HepG2 (cell line): Measurements from ENCODE around the gene RAB22A. TPM values are rescaled to one million over a fixed set of nuclear protein-coding genes. Genes with fewer than 3 reads are reported as not detected.

Experiments
- ATAC-seq: fragments of 200-7000 bp; cut with Tn5 transposase; 3 replicates; pipeline ENCODE4 v1.9.1; 2020; ENCODE audit warnings: mild to moderate bottlenecking, moderate library complexity
- BruUV-seq: library from RNA; stranded (reverse); fragments of 400-500 nt; replicated peaks from 2 replicates; lab custom pipeline; 2021; lab: Mats Ljungman, UMichigan
- CTCF ChIA-PET: fragments of 300-600 bp; formaldehyde crosslinking; extraction: SDS; loops from one replicate; lab custom pipeline; 2021; ENCODE audit warnings: low total read pairs, inconsistent platforms, low intra/inter-chr PET ratio; lab: Yijun Ruan, JAX
- POLR2A ChIA-PET: fragments of 350-600 bp; sonication (Branson Sonifier 250); formaldehyde crosslinking; loops from one replicate; lab custom pipeline; 2020; ENCODE audit warnings: antibody characterized with exemption, inconsistent platforms; lab: Yijun Ruan, JAX
- DNase-seq: peaks from one replicate; pipeline ENCODE4 v3.0.0-alpha.2; 2015; ENCODE audit warnings: low spot score
- FAIRE-seq: peaks from 3 replicates; lab custom pipeline; 2011; peaks lifted over from hg19 to GRCh38; lab: Jason Lieb, UNC
- H2AFZ ChIP-seq: one replicate; pipeline ENCODE4 v1.6.1; 2011; ENCODE audit warnings: low read length, inconsistent platforms
- H3K27ac ChIP-seq: fragments of 300-600 bp; 3 replicates; pipeline ENCODE4 v1.8.0; 2011; ENCODE audit warnings: mixed run types, mild to moderate bottlenecking, mixed read lengths, low read length, inconsistent platforms; ENCODE audit not compliant: insufficient read depth; ENCODE audit errors: extremely low read length
- H3K27me3 ChIP-seq, 2 experiments: fragments of 200-600 bp in 1 of 2; 2 replicates in 1 of 2; 3 replicates in 1 of 2; pipeline versions ENCODE4 v1.6.0 to v1.8.0; 2011; ENCODE audit warnings: low read length in 2 of 2, mild to moderate bottlenecking in 2 of 2, moderate library complexity in 2 of 2, inconsistent platforms in 1 of 2; ENCODE audit not compliant: insufficient read depth in 2 of 2, control insufficient read depth in 1 of 2
- H3K36me3 ChIP-seq, 2 experiments: fragments of 200-600 bp in 1 of 2; replicated peaks in 1 of 2; 2 replicates in 1 of 2; 3 replicates in 1 of 2; pipeline versions ENCODE4 v1.5.1 to v1.8.0; 2011; ENCODE audit warnings: low read length in 2 of 2, inconsistent platforms in 1 of 2; ENCODE audit not compliant: insufficient read depth in 2 of 2, control insufficient read depth in 1 of 2
- H3K4me1 ChIP-seq: 2 replicates; pipeline ENCODE4 v1.5.1; 2012; ENCODE audit warnings: low read length, inconsistent platforms; ENCODE audit not compliant: insufficient read depth
- H3K4me2 ChIP-seq: 2 replicates; pipeline ENCODE4 v1.6.0; 2011; ENCODE audit warnings: low read depth, low read length, inconsistent platforms
- H3K4me3 ChIP-seq, 3 experiments: fragments of 200-600 bp in 1 of 3; sonication (generic), shearing (Covaris generic) in 1 of 3; replicated peaks in 1 of 3; 2 replicates each; pipeline ENCODE4 v1.5.1; 2011 to 2016; ENCODE audit warnings: low read length in 3 of 3, inconsistent platforms in 2 of 3, low read depth in 2 of 3, mild to moderate bottlenecking in 2 of 3, control low read depth in 1 of 3, mixed read lengths in 1 of 3; ENCODE audit not compliant: insufficient read depth in 1 of 3
- H3K79me2 ChIP-seq: one replicate; pipeline ENCODE4 v1.6.1; 2011; ENCODE audit warnings: low read length, inconsistent platforms; ENCODE audit not compliant: insufficient read depth
- H3K9ac ChIP-seq: 2 replicates; pipeline ENCODE4 v1.6.0; 2011; ENCODE audit warnings: mild to moderate bottlenecking, low read depth, low read length, inconsistent platforms; ENCODE audit not compliant: insufficient read depth
- H3K9me3 ChIP-seq: 2 replicates; pipeline ENCODE4 v1.5.1; 2012; ENCODE audit warnings: mild to moderate bottlenecking, low read length
- H4K20me1 ChIP-seq: 2 replicates; pipeline ENCODE4 v1.6.0; 2011; ENCODE audit warnings: inconsistent platforms, mild to moderate bottlenecking, low read length, moderate library complexity; ENCODE audit not compliant: insufficient read depth
- ATRX ChIP-seq: sonication (generic); formaldehyde crosslinking; IDR thresholded peaks from 2 replicates; pipeline ENCODE4 v1.4.0; 2020; ENCODE audit warnings: missing genetic modification reagents, borderline replicate concordance
- BHLHE40 ChIP-seq: IDR thresholded peaks from 2 replicates; pipeline ENCODE4 v1.6.1; 2011; ENCODE audit warnings: low read length, improper control_type of control experiment
- CC2D1A ChIP-seq: sonication (generic); formaldehyde crosslinking; IDR thresholded peaks from 2 replicates; pipeline ENCODE4 v1.8.1; 2023; ENCODE audit warnings: mild to moderate bottlenecking, missing genetic modification reagents
- ETV6 ChIP-seq: sonication (generic); formaldehyde crosslinking; conservative IDR thresholded peaks from 2 replicates; pipeline ENCODE4 v1.4.0; 2020; ENCODE audit warnings: missing genetic modification reagents
- GATA4 ChIP-seq: sonication (generic); IDR thresholded peaks from 2 replicates; pipeline ENCODE4 v1.6.1; 2016; ENCODE audit warnings: antibody characterized with exemption, low read depth, borderline replicate concordance
- HOXA7 ChIP-seq: sonication (generic); formaldehyde crosslinking; IDR thresholded peaks from 2 replicates; pipeline ENCODE4 v1.8.1; 2022; ENCODE audit warnings: mild to moderate bottlenecking, missing genetic modification reagents, moderate library complexity
- IRX3 ChIP-seq: sonication (generic); formaldehyde crosslinking; IDR thresholded peaks from 2 replicates; pipeline ENCODE4 v1.8.1; 2023; ENCODE audit warnings: mild to moderate bottlenecking, low read depth, missing genetic modification reagents, borderline replicate concordance
- KLF13 ChIP-seq: sonication (generic); formaldehyde crosslinking; IDR thresholded peaks from 2 replicates; pipeline ENCODE4 v1.4.0; 2020; ENCODE audit warnings: mild to moderate bottlenecking, missing genetic modification reagents
- NFATC3 ChIP-seq: sonication (generic); formaldehyde crosslinking; IDR thresholded peaks from 2 replicates; pipeline ENCODE4 v1.5.1; 2020; ENCODE audit warnings: mild to moderate bottlenecking, missing genetic modification reagents
- RFX5 ChIP-seq: IDR thresholded peaks from 2 replicates; pipeline ENCODE4 v1.6.1; 2011; ENCODE audit warnings: low read depth, low read length, improper control_type of control experiment
- ZBTB43 ChIP-seq: sonication (generic); formaldehyde crosslinking; conservative IDR thresholded peaks from 2 replicates; pipeline ENCODE4 v1.4.0; 2020; ENCODE audit warnings: missing genetic modification reagents
- ZFYVE20 ChIP-seq: sonication (generic); formaldehyde crosslinking; IDR thresholded peaks from 2 replicates; pipeline ENCODE4 v1.8.0; 2023; ENCODE audit warnings: low read depth, mild to moderate bottlenecking, moderate library complexity, missing genetic modification reagents, borderline replicate concordance
- ZNF207 ChIP-seq: fragments of 450-650 bp; IDR thresholded peaks from 2 replicates; pipeline ENCODE4 v1.6.1; 2016; ENCODE audit warnings: antibody characterized with exemption, borderline replicate concordance
- ZNF564 ChIP-seq: sonication (generic); formaldehyde crosslinking; IDR thresholded peaks from 2 replicates; pipeline ENCODE4 v1.8.1; 2023; ENCODE audit warnings: mild to moderate bottlenecking, missing genetic modification reagents
- ZNF615 ChIP-seq: sonication (generic); formaldehyde crosslinking; IDR thresholded peaks from 2 replicates; pipeline ENCODE4 v1.5.0; 2020; ENCODE audit warnings: mild to moderate bottlenecking, missing genetic modification reagents, borderline replicate concordance
- ZNF788 ChIP-seq: sonication (generic); formaldehyde crosslinking; IDR thresholded peaks from 2 replicates; pipeline ENCODE4 v1.5.0; 2020; ENCODE audit warnings: mild to moderate bottlenecking, missing genetic modification reagents, borderline replicate concordance
- WGBS: methylation state at CpG from one replicate; pipeline ENCODE4 v1.1.6; 2017; ENCODE audit warnings: low lambda C conversion rate; 5-methylcytosine and 5-hydroxymethylcytosine counted together
- in situ Hi-C: cut with HindIII; loops from 2 replicates; pipeline ENCODE4 v1.10.0; 2017; ENCODE audit warnings: low pct_unique_long_range_greater_than_20kb; ENCODE audit not compliant: extremely low pct_ligation_motif_present
- intact Hi-C: fragments of 100-400 bp; cut with micrococcal nuclease; formaldehyde crosslinking; loops from one replicate; pipeline ENCODE4 v1.10.0; 2022; ENCODE audit not compliant: unreplicated experiment
- polyA plus RNA-seq, 8 experiments: library from polyadenylated mRNA; depleted of rRNA in 3 of 8; stranded (reverse) in 7 of 8; unstranded in 1 of 8; fragments of >200 nt; fragmentation: Illumina TruSeq in 4 of 8; extraction: Trizol in 4 of 8; gene quantifications; 2 replicates each; pipeline versions ENCODE4 v1.2.1 to v1.2.3, GENCODE V29; 2011 to 2016; ENCODE audit warnings: low read depth in 4 of 8, missing spikeins in 1 of 8, mixed read lengths in 1 of 8; ENCODE audit not compliant: insufficient read depth in 1 of 8
- total RNA-seq, 5 experiments: library from RNA; depleted of rRNA; stranded (reverse); fragments of >200 nt; fragmentation: Illumina TruSeq; extraction: Trizol; gene quantifications; 2 replicates each; pipeline ENCODE4 v1.2.3, GENCODE V29; 2016; ENCODE audit warnings: low read depth in 1 of 5
- TF ChIP-seq, protein P1 (sequence below): sonication (generic); formaldehyde crosslinking; IDR thresholded peaks from 2 replicates; pipeline ENCODE4 v1.4.0; 2020; ENCODE audit warnings: mild to moderate bottlenecking, missing genetic modification reagents

The RAB22A gene
- total and polyA plus RNA-seq, 2 of the 13 experiments (the other 11 are each of a cell fraction or from before 2014, with no cell fraction given): 10.7 to 11.2 TPM

GRCh38 chr20:58264271-58264670, 45.2 kb upstream of the RAB22A start:
- Histone ChIP-seq H3K9ac (no peak overlapping the region), H3K4me2 (no peak overlapping the region), H3K79me2 (no peaks in the 10 kb centered on the region), H3K27ac (no peak overlapping the region), H2AFZ (no peak overlapping the region), H3K36me3 (no peaks in the 10 kb centered on the region), H4K20me1 (no peaks in the 10 kb centered on the region), H3K27me3 (no peaks in the 10 kb centered on the region), H3K9me3 (no peaks in the 10 kb centered on the region), H3K4me1 (peaks cover 8% of the 10 kb centered on the region), H3K4me3 (no peak overlapping the region)
- intact Hi-C loops: no loop called here
- in situ Hi-C loops: no loop called here
- 64% methylated on average over 6 of the region's 6 CpGs for whole genome bisulfite sequencing
- TF ChIP-seq ZFYVE20: no peak
- no peak for TF ChIP-seq ZNF207
- TF ChIP-seq KLF13 (CRISPR knock-in tag): no peak
- TF ChIP-seq ZNF788 (CRISPR knock-in tag): no peak
- TF ChIP-seq ZBTB43: no peak
- TF ChIP-seq RFX5: no peak
- no peak for TF ChIP-seq BHLHE40
- no peak for TF ChIP-seq ZNF564 (CRISPR knock-in tag)
- TF ChIP-seq ZNF615 (CRISPR knock-in tag): no peak
- TF ChIP-seq, protein P1, sequence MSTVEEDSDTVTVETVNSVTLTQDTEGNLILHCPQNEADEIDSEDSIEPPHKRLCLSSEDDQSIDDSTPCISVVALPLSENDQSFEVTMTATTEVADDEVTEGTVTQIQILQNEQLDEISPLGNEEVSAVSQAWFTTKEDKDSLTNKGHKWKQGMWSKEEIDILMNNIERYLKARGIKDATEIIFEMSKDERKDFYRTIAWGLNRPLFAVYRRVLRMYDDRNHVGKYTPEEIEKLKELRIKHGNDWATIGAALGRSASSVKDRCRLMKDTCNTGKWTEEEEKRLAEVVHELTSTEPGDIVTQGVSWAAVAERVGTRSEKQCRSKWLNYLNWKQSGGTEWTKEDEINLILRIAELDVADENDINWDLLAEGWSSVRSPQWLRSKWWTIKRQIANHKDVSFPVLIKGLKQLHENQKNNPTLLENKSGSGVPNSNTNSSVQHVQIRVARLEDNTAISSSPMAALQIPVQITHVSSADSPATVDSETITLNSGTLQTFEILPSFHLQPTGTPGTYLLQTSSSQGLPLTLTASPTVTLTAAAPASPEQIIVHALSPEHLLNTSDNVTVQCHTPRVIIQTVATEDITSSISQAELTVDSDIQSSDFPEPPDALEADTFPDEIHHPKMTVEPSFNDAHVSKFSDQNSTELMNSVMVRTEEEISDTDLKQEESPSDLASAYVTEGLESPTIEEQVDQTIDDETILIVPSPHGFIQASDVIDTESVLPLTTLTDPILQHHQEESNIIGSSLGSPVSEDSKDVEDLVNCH (CRISPR knock-in tag): no peak
- TF ChIP-seq ATRX: no peak
- no peak for TF ChIP-seq CC2D1A (CRISPR knock-in tag)
- no peak for TF ChIP-seq NFATC3 (CRISPR knock-in tag)
- no peak for TF ChIP-seq GATA4
- no peak for TF ChIP-seq IRX3 (CRISPR knock-in tag)
- TF ChIP-seq HOXA7: no peak
- no peak for TF ChIP-seq ETV6
- ChIA-PET CTCF (no interaction called here), POLR2A (no interaction called here)
- ATAC-seq (no peak), FAIRE-seq (no peak), DNase-seq (no peak)
- BruUV-seq: no TSS peak
